GM18508 (cell line): ENCODE measurements around the gene TMEM61.

Source experiments
- ATAC-seq: cut with Tn5 transposase; IDR thresholded peaks from one replicate; pipeline ENCODE4 v1.9.1; 2021; ENCODE audit warnings: moderate number of reproducible peaks; ENCODE audit not compliant: insufficient read depth, unreplicated experiment

Gene TMEM61

DNA sequence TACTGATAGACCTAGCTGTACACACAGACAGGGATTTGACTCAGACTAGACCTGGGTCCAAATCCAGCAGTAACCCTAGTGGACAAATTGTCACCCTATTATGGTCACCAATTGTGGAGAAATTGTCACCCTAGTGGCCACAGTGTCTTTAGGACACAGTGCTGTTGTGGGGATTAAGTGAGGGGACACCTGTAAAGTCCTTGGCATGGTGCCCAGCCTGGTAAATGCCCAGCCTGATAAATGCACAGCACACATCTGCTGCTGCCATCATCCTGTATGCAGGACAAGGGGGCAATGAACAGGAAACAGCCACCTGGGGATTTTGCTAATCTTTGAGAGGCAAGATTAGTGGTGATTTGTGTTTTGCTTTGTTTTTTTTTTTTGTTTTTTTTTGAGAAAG, 2.3 kb downstream of the TMEM61 start:
- no peak for ATAC-seq

DNA sequence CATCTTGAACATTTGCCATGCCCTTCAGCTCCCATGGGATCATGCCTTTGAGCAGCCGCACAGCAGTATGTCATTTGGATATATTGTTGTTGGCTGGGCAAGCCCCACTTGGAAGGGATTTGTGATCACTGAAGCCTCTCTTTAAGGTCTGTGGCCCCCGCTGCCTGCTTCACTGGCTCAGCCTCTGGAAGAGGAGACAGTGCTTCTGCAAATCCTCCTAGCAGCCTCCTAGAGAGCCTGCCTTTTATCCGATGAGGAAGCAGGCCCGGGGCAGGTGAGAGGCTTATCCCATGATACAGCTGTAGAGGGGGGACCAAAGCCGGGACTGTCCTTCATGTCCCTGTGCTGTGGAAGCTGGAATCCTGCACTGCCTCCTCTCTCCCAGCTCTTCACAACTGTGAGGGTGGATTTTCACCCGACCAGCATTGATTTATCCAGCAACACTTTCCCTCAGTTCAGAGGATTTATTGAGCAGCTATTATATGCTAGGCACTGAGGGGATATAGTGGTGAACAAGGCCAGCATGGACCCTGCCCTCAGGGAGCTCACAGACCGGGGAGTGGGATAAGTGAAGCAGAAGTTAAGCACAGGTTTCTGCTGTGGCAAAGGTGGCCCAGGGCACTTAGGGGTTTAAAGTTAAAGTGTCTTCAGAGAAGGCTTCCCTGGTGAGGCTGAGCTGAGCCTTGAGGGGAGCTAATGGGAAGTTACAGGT, 3.9 kb downstream of the TMEM61 start:
- no peak for ATAC-seq

DNA sequence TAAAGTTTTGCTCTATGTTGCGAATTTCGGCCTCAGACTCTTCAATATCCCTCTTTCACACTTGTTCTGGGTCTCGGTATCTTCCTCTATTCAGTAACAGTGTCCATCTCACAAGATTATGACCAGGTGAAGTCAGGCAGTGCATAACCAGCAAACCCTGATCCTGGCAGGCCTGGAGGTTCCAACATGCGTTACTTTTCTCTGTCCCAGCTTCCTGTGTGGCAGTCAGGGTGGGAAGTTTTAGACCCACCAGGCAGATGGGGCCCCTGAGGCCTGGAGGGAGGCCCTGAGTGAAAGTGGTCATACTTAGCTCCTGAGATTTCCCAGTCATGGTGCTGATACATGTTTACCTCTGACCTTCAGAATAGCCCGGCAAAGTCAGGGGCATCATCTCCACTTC, 5.1 kb downstream of the TMEM61 start:
- ATAC-seq: no peak

DNA sequence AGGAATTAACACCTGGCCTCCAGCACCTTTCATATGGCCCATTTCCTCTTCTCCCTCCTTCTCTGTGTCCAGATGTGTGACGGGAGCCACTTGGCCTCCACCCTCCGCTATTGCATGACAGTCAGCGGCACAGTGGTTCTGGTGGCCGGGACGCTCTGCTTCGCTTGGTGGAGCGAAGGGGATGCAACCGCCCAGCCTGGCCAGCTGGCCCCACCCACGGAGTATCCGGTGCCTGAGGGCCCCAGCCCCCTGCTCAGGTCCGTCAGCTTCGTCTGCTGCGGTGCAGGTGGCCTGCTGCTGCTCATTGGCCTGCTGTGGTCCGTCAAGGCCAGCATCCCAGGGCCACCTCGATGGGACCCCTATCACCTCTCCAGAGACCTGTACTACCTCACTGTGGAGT, 5.6 kb downstream of the TMEM61 start:
- no peak for ATAC-seq

DNA sequence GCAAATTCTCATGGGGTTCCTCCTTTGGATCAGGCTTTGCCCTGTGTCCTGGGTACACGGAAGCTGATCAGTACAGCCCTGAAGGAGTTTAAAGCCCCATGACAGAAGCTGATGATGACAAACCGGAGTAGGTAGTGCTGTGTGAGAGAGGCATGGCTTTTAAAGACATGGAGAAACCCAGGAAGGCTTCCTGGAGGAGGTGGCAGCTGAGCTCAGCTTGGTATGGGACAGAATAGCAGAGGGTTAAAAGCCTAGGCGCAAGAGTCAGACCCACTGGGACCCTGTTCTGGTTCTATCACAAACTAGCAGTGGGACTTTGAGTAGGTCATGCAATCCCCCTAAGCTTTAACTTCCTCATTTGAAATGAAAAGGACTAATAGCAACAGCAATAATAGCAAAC, 6.1 kb downstream of the TMEM61 start:
- ATAC-seq: no peak

DNA sequence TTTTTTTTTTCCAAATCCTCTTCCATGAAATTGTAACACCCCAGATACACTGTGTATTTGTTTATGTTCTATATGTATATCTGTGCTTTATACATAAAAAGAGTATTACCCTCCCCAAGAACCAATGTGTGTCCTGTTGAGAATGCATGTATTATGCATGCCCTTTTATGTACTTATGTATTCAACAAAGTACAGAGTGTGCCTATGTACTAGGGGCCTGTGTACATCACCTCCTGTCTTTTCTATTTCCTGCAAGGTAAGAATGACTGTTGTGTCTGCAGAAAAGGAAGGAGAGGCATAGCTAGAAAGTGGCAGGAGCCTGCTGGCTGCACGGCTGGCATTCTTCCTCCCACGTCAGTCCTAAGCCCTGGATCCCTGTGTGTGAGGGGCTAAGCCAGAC, 7.0 kb downstream of the TMEM61 start:
- no peak for ATAC-seq

DNA sequence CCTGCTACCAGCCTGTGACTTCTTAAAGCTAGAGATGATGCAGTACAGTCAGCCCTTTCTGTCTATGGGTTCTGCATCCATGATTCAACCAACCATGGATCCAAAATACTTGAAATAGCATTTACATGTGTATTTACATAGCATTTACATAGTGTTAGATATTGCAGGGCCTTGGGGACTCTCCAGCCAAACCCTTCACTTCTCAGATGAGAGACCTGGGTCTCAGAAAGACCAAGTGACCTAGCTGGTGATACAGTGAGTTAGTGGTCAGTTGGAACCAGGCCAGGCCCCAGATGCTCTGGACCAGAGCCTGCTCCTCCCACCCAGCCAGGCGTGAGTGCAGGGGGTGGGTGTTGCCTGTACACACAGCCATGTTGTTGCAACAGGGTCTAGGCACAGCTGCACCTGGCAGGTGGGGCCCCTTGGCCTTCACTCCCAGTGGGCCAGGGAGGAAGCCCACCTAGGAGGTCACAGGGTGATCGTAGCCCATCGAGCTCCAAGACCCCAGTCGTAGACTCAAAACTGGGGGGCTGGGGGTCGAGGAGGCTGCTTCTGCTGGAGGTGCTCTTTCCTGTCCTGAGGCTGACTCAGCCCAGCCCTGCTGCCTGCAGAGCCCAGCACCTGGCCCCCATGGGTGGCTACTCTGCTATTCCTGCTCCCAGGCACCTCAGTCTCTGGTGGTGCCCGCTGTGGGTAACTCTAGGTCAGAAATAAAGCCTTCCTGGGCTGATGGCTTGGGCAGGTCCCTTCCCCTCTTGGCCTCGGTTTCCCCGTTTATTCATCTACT, 7.7 kb downstream of the TMEM61 start:
- no peak for ATAC-seq

DNA sequence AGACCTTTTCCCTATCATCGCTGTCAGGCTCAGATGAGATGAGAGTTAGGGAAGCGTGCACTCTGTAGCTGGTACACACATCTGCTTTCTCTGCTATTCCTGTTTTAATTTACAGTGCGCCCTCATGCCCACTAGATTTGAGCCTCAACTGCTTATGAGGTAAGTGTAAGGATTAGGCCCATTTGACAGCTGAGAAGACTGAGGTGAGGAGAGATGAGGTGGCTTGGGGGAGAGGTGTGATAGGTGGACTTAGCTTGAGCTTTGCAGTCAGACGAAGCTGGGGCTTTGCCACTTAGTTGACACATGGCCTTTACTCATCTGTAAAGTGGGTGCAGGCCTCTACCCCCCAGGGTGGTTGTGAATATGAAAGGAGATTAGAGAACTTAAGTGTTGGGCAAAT, 8.5 kb downstream of the TMEM61 start:
- no peak for ATAC-seq

DNA sequence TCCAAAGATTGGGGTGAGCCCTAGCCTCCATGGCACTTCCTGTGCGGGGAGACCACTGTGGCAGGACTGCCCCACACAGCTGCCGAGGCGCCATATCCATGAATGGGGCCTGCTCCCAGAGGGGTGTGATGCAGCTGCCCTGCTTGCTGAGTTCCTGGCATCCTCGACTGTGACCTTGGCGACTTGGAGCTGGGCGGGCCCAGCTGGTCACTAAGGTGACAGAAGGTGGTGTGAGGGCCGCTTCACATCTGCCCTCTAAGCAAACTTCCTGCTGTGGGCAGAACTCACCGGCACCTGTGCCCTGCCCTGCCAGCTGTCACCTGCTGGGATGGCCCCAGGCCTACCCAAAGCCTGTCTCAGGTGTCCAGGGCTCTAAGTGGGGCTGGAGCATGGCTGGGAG, 9.0 kb downstream of the TMEM61 start:
- ATAC-seq: no peak

DNA sequence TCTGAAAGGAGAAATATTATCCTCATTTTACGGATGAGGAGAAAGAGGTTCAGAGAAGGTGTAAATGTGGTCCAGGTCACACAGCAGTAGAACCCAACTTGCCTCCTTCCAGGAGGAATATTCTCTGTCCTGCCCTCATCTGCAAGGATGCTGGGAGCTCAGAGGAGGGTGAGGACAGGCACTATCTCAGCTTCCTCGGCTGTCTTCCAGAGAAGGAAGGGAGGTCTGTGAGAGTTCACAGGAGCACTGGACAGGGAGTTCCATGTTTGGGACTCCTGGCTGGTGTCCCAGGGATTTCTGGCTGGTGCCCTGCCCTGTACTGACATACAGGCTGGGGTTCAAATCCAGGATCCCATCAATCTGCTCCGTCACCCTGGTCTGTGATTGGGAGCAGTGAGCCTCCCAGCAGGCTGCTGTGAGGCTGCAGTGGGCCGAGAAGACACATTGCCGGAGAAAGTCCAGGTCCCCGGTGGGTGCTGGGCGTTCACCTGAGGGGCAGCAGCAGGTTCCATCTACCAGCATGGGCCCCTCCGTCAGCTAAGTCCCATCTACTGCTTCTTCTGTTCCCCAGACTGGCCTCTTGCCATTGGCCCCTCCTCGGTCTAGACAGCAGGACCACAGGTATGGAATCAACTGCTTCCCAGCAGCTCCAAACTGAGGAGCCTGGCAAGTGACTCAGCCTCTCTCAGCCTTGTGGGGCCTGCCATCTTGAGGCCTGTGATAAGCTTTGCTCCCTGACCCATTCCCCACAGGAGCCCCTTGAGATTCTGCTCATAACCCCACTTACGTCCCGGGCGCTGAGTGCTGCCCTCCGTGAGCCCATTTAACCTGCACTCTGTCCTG, 9.8 kb downstream of the TMEM61 start:
- ATAC-seq: no peak

DNA sequence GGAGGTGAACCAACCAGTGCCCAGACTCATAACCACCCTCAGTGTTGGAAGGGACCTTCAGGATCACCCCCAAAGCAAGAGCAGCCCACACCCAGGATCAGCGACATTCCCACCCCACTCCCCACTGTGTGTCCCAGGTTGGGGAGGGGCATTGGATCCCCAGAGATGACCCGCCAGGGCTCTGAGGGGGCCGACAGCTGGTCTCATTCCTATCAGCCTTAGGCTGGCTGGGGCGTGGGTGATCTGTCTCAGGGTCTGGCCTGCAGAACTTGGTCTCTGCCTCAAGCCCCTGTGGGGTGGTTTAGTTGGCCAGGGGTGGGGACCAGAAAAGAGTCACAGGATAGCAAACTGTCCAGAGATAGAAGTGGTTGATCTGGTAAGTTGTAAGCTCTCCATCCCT, 10.5 kb downstream of the TMEM61 start:
- ATAC-seq: no peak

DNA sequence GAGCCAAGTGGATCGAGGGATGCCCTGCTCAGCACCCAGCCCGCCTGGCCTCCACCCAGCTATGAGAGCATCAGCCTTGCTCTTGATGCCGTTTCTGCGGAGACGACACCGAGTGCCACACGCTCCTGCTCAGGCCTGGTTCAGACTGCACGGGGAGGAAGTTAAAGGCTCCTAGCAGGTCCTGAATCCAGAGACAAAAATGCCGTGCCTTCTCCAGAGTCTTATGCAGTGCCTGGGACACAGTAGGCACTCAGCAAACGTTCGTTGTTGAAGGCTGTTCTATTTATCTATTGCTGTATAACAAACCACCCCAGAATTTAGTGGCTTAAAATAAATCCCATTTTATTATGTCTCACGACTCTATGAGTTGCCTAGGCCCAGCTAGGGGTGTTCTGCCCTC, 11.5 kb downstream of the TMEM61 start:
- no peak for ATAC-seq

DNA sequence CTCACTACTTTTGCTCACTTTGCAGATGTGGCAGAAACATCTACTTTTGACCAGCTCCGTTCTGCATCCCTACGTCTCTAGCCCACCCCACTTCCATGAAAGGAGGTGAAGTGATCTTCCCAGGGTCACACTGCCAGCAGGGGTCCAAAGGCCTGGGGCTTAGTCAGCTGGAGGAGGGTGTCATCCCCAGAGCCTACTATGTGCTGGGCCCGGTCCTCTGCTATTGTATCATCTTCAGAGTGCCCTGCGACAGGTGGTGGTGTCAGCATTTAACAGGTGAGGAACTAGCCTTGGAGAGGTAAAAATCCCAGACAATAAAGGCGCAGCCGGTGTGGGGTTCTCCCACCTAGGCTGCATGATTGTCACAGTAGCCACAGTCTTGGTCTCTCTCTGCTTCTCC, 12.7 kb downstream of the TMEM61 start:
- no peak for ATAC-seq

DNA sequence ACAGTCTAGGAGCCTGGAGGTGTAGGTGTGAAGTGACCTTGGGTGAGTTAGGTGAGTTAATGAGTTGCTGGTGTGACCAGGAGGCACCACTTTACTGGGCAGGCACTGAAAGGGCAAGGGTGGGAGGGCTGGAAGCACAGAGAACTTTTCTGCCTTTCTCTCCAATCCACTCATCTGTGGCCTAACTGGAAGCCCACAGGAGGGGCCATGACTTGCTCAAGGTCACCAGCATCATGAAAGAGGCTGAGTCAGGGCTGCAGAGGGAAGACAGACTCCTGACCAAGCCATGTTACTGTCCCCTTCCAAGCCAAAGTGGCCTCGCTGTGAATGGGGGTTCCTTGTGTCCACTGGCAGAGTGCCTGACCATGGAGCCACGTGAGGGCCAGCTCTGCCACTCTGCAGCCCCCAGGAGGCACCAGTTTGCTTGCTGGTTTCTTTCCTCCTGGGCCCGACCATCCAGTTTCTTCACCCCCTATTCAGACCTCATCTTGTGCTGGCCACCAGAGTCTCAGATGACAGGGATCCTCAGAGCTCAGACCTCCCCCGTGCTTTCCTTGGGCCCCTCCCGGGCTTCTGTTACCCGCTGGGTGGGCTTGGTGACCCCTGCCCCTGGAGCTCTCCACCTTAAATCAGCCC, 14.0 kb downstream of the TMEM61 start:
- no peak for ATAC-seq

DNA sequence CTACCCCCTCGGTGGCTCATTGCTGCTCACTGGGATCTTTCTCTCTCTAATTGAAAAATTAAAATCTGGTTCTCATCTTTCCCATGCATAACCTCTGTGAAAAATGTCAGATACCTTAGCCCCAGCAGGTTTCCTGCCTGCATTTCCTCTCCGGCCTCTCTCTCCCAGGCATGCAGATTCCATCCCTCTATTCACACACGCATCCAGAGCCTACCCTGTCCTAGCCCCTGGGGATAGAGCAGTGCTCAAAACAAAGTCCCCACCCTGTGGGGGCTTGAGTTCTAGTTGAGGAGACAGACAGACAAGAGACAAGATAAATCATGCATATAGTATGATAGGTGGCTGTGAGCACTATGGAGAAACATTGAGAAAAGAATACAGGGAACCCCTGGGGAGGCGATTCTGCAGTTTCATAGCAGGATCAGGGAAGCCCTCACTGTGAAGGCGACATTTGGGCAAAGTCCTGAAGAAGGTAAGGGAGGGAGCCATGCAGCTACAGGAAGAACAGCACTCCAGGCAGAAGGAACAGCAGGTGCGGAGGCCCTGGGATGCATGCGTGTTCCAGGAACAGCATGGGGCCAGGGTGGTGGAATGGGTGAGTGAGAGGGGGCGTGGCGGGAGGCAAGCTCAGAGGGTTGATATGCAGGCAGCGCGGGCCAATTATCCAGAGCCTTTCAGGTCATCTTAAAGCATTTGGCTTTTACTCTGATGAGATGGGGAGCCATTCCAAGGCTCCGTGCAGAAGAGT, 14.8 kb downstream of the TMEM61 start:
- no peak for ATAC-seq

DNA sequence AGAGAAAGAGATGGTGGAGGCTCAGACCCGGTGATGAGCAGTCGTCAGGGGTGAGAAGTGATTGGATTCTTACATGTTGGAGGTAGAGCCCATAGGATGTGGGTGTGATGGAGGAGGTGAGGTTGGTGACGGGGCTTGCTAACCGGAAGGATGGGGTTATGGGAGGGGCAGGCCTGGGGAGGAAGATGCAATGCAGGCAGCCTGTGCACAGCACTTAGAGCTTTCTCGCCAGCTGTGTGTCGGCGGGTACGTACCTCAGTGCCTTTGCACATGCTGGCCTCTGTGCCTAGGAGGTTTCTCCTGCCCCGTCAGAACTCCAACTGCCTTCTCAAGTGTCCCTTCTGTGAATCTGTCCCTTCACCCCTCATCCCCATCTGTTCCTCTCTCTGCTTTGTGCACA, 15.4 kb downstream of the TMEM61 start:
- ATAC-seq: no peak

DNA sequence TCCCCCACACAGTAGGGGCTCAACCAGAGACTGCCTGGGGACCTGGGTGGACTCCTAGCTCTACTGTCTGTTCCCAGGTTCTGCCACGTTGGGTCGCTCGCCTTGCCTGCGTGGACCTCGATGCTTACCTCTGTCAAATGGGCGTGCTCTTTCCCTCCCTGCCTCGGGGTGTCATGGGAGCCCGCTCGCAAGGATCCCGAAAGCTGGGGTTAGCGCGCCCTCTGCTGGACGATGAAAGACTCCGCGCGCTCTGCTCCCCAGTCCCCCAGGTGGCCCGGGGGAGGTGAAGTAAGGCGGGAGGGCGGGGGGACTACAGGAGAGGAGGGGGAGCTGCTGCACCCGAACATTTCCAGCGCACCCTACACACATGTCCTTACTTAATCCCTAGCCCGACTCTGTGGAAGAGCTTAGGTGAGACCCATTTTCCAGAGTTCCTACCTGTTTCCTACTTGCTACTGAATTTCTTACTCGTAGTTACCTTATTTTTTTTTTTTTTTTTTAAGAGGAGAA, 16.0 kb downstream of the TMEM61 start:
- ATAC-seq: no peak

DNA sequence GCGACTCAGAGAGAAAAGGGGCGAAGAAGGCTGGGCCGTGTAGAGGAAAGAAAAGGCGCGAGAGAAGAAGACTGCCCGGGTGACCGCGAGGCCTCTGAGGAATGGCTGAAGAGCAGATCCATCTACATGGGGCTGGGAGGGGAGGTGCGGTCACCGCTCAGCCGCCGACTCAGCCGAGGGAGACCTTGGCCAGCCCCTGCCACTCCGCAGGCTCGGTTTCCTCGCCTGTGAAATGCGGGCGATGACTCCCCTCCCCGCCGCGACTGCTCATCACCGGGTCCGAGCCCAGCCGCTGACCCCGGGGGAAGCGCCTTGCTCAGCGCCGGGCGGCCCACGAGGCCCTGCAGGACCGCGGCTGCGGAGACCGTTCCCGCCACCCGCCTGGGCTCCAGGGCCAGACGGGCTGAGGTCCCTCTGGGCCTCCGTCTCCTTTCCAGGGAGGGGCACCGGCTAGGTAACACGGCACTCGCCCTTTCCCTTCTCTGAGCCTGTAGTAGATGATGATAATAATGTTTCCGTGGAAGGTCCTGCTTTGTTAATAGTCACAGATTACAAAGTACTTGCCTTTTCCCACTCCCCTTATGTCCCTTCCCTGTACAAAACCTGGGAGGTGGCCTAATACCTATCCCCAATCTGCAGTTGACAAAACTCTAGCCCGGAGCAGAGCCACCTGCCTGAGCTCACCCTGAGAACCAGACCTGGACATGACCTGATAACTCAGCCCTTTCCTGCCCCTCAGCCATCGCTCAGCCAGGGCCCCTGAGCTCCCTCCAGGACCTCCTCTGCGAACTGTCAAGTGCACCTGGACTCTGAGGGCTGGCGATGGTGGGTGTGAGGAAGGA, 16.7 kb downstream of the TMEM61 start:
- ATAC-seq: no peak

DNA sequence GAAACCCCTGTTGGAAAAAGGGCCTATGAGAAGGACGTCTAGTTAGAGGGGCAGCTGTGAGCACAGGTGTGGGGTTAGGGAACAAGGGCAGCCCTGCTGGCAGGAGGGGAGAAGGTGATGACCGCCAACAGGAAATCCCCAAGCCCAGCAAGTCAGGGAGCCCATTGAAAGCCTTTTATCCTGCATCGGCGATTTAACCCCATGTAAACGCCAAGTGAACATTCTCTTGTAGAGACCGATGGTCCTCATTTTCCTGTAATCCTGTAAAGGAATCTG, 17.2 kb downstream of the TMEM61 start:
- ATAC-seq: no peak
